ENCODE results near the gene TMSB15C.

TMSB15C gene

DNA sequence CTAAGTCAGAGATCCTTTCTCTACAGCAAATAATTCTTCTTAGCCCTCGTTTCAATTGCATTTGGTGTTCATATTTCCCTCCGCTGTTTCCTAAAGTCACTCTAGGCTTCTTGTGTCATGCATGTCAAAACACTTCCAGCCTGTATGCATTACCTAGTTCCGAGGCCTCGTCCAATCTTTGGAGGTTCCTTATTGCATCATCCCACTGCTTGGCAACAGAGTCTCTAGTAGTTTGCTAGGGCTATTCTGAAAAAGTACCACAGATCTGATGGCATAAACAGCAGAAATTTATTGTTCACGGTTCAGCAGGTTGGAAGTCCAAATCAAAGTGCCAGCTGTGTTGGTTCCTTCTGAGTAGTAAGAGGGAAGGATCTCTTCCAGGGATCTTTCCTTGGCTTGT is 30.4 kb downstream of the TMSB15C start:
- Histone ChIP-seq H3K9me3 (ENCODE audit: control insufficient read depth, low read length) (no peaks in the 10 kb centered on the region), H3K36me3 (ENCODE audit: control insufficient read depth, insufficient read depth, low read length) (no peaks in the 10 kb centered on the region), H3K4me1 (ENCODE audit: control insufficient read depth, insufficient read depth, low read length, poor library complexity, severe bottlenecking) (no peaks in the 10 kb centered on the region), H3K4me3 (ENCODE audit: extremely low read depth, insufficient read depth, low read length, poor library complexity, severe bottlenecking) (no peak overlapping the region), H3K27ac (ENCODE audit: low read depth, low read length, severe bottlenecking) (no peak overlapping the region)
- WGBS, 2 experiments (ENCODE audit: insufficient coverage in 2 of 2), result 79 to 92% methylated on average over 4 of the region's 5 CpGs

DNA sequence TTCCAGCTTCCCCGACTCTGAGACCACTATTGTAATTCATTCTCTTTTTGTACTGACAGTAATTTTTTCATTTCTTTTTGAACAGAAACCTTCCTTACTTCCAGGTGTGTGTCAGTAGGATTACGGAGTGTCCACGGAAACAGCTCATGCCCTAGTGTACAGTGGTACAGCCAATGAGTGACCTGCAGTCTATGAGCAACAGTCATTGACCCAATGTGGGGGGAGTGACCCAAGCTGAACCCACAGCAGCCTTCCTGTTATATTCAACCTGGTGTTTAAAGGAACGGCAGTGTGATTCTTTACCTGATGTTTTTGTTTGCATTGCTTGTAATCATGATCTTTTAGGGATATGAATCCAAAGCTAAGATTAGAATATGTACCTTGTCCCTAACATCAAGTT is 35.0 kb downstream of the TMSB15C start:
- Histone ChIP-seq H3K36me3 (ENCODE audit: control insufficient read depth, insufficient read depth, low read length) (no peaks in the 10 kb centered on the region), H3K27ac (ENCODE audit: low read depth, low read length, severe bottlenecking) (no peak overlapping the region), H3K4me3 (ENCODE audit: extremely low read depth, insufficient read depth, low read length, poor library complexity, severe bottlenecking) (no peak overlapping the region), H3K9me3 (ENCODE audit: control insufficient read depth, low read length) (no peaks in the 10 kb centered on the region), H3K4me1 (ENCODE audit: control insufficient read depth, insufficient read depth, low read length, poor library complexity, severe bottlenecking) (no peaks in the 10 kb centered on the region)
- 71 to 100% methylated on average over 1 to 2 of the region's 4 CpGs for WGBS, 2 experiments (ENCODE audit: insufficient coverage in 2 of 2)

DNA sequence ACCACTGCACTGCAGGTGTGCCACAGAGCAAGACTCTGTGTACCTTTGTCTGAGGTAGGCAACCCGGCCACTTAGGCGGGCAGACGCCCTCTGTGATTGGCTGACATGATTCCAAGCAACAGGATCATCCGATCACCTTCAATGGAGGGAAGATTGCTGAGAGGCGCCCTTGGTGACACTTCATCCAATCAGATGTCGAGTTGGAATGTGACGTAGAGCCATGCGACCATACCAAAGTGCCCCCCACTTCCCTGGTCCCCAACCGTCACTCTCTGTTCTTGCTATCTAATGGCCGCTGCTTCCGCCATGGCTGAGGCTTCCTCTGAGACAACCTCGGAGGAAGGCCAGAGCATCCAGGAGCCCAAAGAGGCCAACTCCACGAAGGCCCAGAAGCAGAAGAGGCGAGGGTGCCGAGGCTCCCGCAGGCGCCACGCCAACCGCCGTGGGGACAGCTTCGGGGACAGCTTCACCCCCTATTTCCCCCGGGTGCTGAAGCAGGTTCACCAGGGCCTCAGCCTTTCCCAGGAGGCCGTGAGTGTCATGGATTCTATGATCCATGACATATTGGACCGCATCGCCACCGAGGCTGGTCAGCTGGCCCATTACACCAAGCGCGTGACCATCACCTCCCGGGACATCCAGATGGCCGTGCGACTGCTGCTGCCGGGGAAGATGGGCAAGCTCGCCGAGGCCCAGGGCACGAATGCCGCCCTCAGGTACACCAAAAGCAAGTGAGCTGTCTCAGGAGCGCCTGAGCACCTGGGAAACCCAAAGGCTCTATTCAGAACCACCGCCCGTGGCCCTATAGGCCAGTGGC is 36.1 kb downstream of the TMSB15C start, which contains the start of gene H2BW2:
TSS of gene H2BW2 (plus strand) at position 268 of the 817 bp plus-strand sequence. CDS start at position 307, 39 bp downstream.
- WGBS, 2 experiments (ENCODE audit: insufficient coverage in 2 of 2), result 95% methylated on average over 18 to 21 of the region's 39 CpGs
- no peak within 1 kb of the TSS for H3K27ac ChIP-seq (ENCODE audit: low read depth, low read length, severe bottlenecking)
- H3K4me3 ChIP-seq (ENCODE audit: extremely low read depth, insufficient read depth, low read length, poor library complexity, severe bottlenecking), result no peak within 1 kb of the TSS
- H3K36me3 ChIP-seq (ENCODE audit: control insufficient read depth, insufficient read depth, low read length), result no peaks in the 10 kb centered on the region
- H3K4me1 ChIP-seq (ENCODE audit: control insufficient read depth, insufficient read depth, low read length, poor library complexity, severe bottlenecking), result no peaks in the 10 kb centered on the region
- H3K9me3 ChIP-seq (ENCODE audit: control insufficient read depth, low read length), result no peaks in the 10 kb centered on the region
